Heart right ventricle (tissue), 16 donors: Measurements from ENCODE around the gene MBNL1. TPM values are rescaled to one million over a fixed set of nuclear protein-coding genes. Genes with fewer than 3 reads are reported as not detected.
A peak's percentile ranks its signal among the peaks of the same experiment; 100 is the strongest.

ENCODE experiments used
- ATAC-seq, 8 donors: fragments of 200-7000 bp; cut with Tn5 transposase; one replicate each; pipeline ENCODE4 v1.9.1; 2020; ENCODE audit warnings: mild to moderate bottlenecking in 8 of 8, moderate library complexity in 8 of 8, moderate number of reproducible peaks in 1 of 8
- DNase-seq, 2 donors: peaks; one replicate each; pipeline ENCODE4 v3.0.0-alpha.2; 2020
- H3K27ac ChIP-seq, 10 donors: fragments of 200-600 bp; sonication (generic) in 2 of 10; one replicate each; pipeline versions ENCODE4 v1.5.0 to v1.8.0; 2020 to 2022; ENCODE audit warnings: mild to moderate bottlenecking in 3 of 10
- H3K27me3 ChIP-seq, 7 donors: fragments of 200-600 bp; one replicate each; pipeline ENCODE4 v1.8.0; 2021 to 2022; ENCODE audit warnings: mild to moderate bottlenecking in 2 of 7
- H3K36me3 ChIP-seq, 9 donors: fragments of 200-600 bp; sonication (generic) in 1 of 9; one replicate each; pipeline versions ENCODE4 v1.5.0 to v1.8.0; 2020 to 2022; ENCODE audit warnings: mild to moderate bottlenecking in 2 of 9
- H3K4me1 ChIP-seq, 9 donors: fragments of 200-600 bp; sonication (generic) in 1 of 9; one replicate each; pipeline versions ENCODE4 v1.5.0 to v1.8.0; 2020 to 2022; ENCODE audit warnings: mild to moderate bottlenecking in 4 of 9
- H3K4me3 ChIP-seq, 10 donors: fragments of 200-600 bp; sonication (generic) in 2 of 10; one replicate each; pipeline versions ENCODE4 v1.5.0 to v1.8.0; 2020 to 2022; ENCODE audit warnings: mild to moderate bottlenecking in 7 of 10, moderate library complexity in 2 of 10
- H3K9me3 ChIP-seq, 11 donors: fragments of 200-600 bp in 10 of 11; sonication (generic) in 2 of 11; one replicate each; pipeline versions ENCODE4 v1.5.0 to v1.8.0; 2013 to 2022; ENCODE audit warnings: mild to moderate bottlenecking in 2 of 11, control low read depth in 1 of 11, moderate library complexity in 1 of 11
- WGBS, 2 donors: extraction: QIAGEN DNeasy Blood & Tissue Kit; methylation state at CpG; one replicate each; pipeline ENCODE4 v1.1.7; 2013; ENCODE audit warnings: inconsistent platforms in 1 of 2; 5-methylcytosine and 5-hydroxymethylcytosine counted together
- intact Hi-C, 10 donors: fragments of 100-400 bp; cut with DNase I; formaldehyde crosslinking; loops; one replicate each; pipeline versions ENCODE4 v1.11.1 to v1.14.2; 2022
- polyA plus RNA-seq, 2 donors: library from polyadenylated mRNA; stranded (reverse); fragments of 200-250 nt; gene quantifications; one replicate each; pipeline ENCODE4 v1.2.3, GENCODE V29; 2013
- total RNA-seq, 10 donors: library from RNA; stranded (reverse); fragmentation: NEBNext Ultra II Directional in 3 of 10; extraction: Animal tissue kit (Norgen Biotek cat#: 25700) in 3 of 10; gene quantifications; one replicate each; pipeline versions ENCODE4 v1.2.1 to v1.2.4, GENCODE V29; 2021 to 2023
- TF ChIP-seq, protein P1 (sequence below), 9 donors: fragments of 200-600 bp; sonication (generic) in 2 of 9; IDR thresholded peaks; one replicate each; pipeline versions ENCODE4 v1.5.0 to v1.8.0; 2021 to 2022; ENCODE audit warnings: antibody characterized with exemption in 9 of 9, mild to moderate bottlenecking in 5 of 9, moderate library complexity in 1 of 9
- donor health status: Arrhythmogenic right ventricular cardiomyopathy.
- donor health status: ischemic (EF 13 %, LVEDD 7.1; RV severe dilation, severe dysfunction).
- donor health status: healthy with polysubstance abuse.
- donor health status: DM: no; HTN: yes; CAD: no.
- donor health status: DM: no; HTN: no; CAD: no.
- donor health status: ischemic (EF 25% LVEDD 6.9; RV normal size, moderate dysfunction).
- donor health status: ischemic (EF 25% LVEDD 5.7; RV mildly dilated, moderate dysfunction).
- donor health status: healthy.
- donor health status: DM: yes; HTN: yes; CAD: no.
- donor health status: Ischemic cardiomyopathy.
- donor health status: ischemic (EF 35%, LVEDD 5.7; RV mildly dilated, moderate dysfunction).
- donor health status: nonischemic (EF 11% LVEDD 7.7; RV severe dilation, severe dysfunction).
- donor health status: DM: yes; HTN: yes; CAD: no.
- donor health status: PGD.
- donor health status: ischemic (EF 29% LVEDD 5.4; RV normal size, mild dysfunction).
- donor health status: nonischemic (EF 23%, LVEDD 6.1; RV moderate dilation, normal function).

MBNL1 gene
- total and polyA plus RNA-seq, 12 donors, result 33.1 to 236 (median 189) TPM

GRCh38 chr3:152316318-152316717 is 47.6 kb downstream of the MBNL1 start:
- intact Hi-C loops, result loop anchor here in 2 of 10 donors (5.0 kb wide), 2 partner anchors 49 to 71 kb away; partner anchors contain the start of gene MBNL1 (in 2 of the 2)
- no peak overlapping the region for H3K4me3 ChIP-seq
- peaks cover 5 to 87% (median 78%) of the 10 kb centered on the region in 9 donors for H3K4me1 ChIP-seq
- ATAC-seq (no peak), DNase-seq (no peak)
- no peaks in the 10 kb centered on the region for H3K36me3 ChIP-seq
- WGBS, 2 donors, result 85 to 93% methylated on average over 1 of the region's 1 CpG
- peaks cover 0 to 5% (median 0%) of the 10 kb centered on the region in 11 donors for H3K9me3 ChIP-seq
- peak overlapping the region in 9 of 10 donors; percentile 41 to 69 (median 51) for H3K27ac ChIP-seq
- TF ChIP-seq, protein P1, sequence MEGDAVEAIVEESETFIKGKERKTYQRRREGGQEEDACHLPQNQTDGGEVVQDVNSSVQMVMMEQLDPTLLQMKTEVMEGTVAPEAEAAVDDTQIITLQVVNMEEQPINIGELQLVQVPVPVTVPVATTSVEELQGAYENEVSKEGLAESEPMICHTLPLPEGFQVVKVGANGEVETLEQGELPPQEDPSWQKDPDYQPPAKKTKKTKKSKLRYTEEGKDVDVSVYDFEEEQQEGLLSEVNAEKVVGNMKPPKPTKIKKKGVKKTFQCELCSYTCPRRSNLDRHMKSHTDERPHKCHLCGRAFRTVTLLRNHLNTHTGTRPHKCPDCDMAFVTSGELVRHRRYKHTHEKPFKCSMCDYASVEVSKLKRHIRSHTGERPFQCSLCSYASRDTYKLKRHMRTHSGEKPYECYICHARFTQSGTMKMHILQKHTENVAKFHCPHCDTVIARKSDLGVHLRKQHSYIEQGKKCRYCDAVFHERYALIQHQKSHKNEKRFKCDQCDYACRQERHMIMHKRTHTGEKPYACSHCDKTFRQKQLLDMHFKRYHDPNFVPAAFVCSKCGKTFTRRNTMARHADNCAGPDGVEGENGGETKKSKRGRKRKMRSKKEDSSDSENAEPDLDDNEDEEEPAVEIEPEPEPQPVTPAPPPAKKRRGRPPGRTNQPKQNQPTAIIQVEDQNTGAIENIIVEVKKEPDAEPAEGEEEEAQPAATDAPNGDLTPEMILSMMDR (IDR thresholded peaks at IDR 0.05), result no peak
- H3K27me3 ChIP-seq, result no peaks in the 10 kb centered on the region

DNA sequence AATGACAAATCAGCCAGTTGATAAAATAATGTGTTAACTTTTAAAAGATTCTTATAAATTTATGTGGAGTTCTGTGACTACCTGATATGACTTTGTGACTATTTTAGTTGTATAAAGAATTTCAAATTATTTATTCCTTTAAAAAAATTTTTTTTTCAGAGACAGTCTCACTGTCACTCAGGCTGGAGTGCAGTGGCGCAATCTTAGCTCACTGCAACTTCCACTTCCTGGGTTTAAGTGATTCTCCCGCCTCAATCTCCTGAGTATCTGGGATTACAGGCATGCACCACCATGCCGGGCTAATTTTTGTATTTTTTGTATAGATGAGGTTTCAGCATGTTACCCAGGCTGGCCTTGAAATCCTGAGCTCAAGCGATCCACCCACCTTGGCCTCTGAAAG is 48.5 kb downstream of the MBNL1 start:
- Histone ChIP-seq H3K4me3 (no peak overlapping the region), H3K4me1 (peaks cover 5 to 96% (median 87%) of the 10 kb centered on the region in 9 donors), H3K27me3 (no peaks in the 10 kb centered on the region), H3K9me3 (peaks cover 0 to 5% (median 0%) of the 10 kb centered on the region in 11 donors), H3K36me3 (no peaks in the 10 kb centered on the region), H3K27ac (peak overlapping the region in 7 of 10 donors; percentile 20 to 67 (median 41))
- TF ChIP-seq, protein P1 (IDR thresholded peaks at IDR 0.05), result no peak
- intact Hi-C loops, result loop anchor here in 2 of 10 donors (5.0 kb wide), 2 partner anchors 50 to 70 kb away; partner anchors contain the start of gene MBNL1 (in 2 of the 2)
- no peak for ATAC-seq
- 63 to 79% methylated on average over 4 of the region's 4 CpGs for WGBS, 2 donors
- no peak for DNase-seq

DNA sequence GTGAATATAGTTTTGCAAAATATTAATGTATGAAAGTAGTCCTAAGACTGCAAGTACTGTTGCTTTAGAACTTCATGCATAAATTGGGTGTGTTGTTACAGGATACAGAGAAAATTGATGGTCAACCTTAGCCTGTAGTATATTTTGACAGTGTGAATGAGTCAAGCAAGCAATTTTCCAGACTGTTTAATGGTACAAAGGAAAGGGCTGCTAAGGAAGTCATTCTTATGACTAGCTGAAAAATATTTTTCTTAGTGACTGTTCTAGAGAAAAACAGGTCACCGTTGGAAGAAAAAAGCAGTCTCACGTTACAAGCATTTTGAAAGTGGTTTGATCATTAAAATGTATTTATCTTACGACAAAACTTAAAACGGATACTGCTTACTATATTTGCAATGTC is 49.2 kb downstream of the MBNL1 start:
- Histone ChIP-seq H3K27me3 (no peaks in the 10 kb centered on the region), H3K36me3 (no peaks in the 10 kb centered on the region), H3K4me1 (peaks cover 5 to 98% (median 95%) of the 10 kb centered on the region in 9 donors), H3K27ac (peak overlapping the region in 9 of 10 donors; percentile 2 to 67 (median 41)), H3K4me3 (peak overlapping the region in 1 of 10 donors; percentile 2), H3K9me3 (peaks cover 0 to 5% (median 0%) of the 10 kb centered on the region in 11 donors)
- ATAC-seq (peak in 3 of 8 donors; percentile 30 to 38 (median 35)), DNase-seq (no peak)
- intact Hi-C loops, result loop anchor here in 2 of 10 donors (5.0 kb wide), 2 partner anchors 51 to 69 kb away; partner anchors contain the start of gene MBNL1 (in 2 of the 2)
- TF ChIP-seq, protein P1 (IDR thresholded peaks at IDR 0.05), result no peak
- WGBS, 2 donors, result 48 to 53% methylated on average over 4 of the region's 4 CpGs

- Histone ChIP-seq H3K36me3 (no peaks in the 10 kb centered on the region), H3K4me1 (peaks cover 5 to 100% (median 97%) of the 10 kb centered on the region in 9 donors), H3K4me3 (no peak overlapping the region), H3K9me3 (peaks cover 0 to 5% (median 0%) of the 10 kb centered on the region in 11 donors), H3K27me3 (no peaks in the 10 kb centered on the region), H3K27ac (peak overlapping the region in 7 of 10 donors; percentile 2 to 67 (median 41))
- intact Hi-C loops, result loop anchor here in 2 of 10 donors (5.0 kb wide), 2 partner anchors 51 to 69 kb away; partner anchors contain the start of gene MBNL1 (in 2 of the 2)
- ATAC-seq (no peak), DNase-seq (no peak)
- TF ChIP-seq, protein P1 (IDR thresholded peaks at IDR 0.05), result no peak
Observed at GRCh38 chr3:152318512-152318911, 49.8 kb downstream of the MBNL1 start.
